ENCODE results near the gene ZNF469.
"Not testable (repeated sequence)": the region's sequence is repeated elsewhere in the genome, so short reads cannot be mapped to it uniquely, and the experiment has no call there.

ZNF469 gene

GRCh38 chr16:88359008-88359407 lies 23.8 kb upstream of the ZNF469 start:
- DNase-seq (ENCODE audit: low spot score): no peak

- DNase-seq (ENCODE audit: low spot score): not testable (repeated sequence)
Observed at GRCh38 chr16:88360401-88360800, 22.4 kb upstream of the ZNF469 start.

GRCh38 chr16:88360999-88361398 lies 21.8 kb upstream of the ZNF469 start:
- DNase-seq (ENCODE audit: low spot score): no peak

GRCh38 chr16:88361775-88362174 lies 21.0 kb upstream of the ZNF469 start:
- DNase-seq (ENCODE audit: low spot score): no peak

GRCh38 chr16:88363239-88363891 lies 19.4 kb upstream of the ZNF469 start:
- DNase-seq (ENCODE audit: low spot score): no peak

- DNase-seq (ENCODE audit: low spot score): no peak
Observed at GRCh38 chr16:88365244-88365865, 17.4 kb upstream of the ZNF469 start.

GRCh38 chr16:88366032-88366703 lies 16.6 kb upstream of the ZNF469 start:
- no peak for DNase-seq (ENCODE audit: low spot score)

- no peak for DNase-seq (ENCODE audit: low spot score)
Observed at GRCh38 chr16:88366704-88367047, 16.1 kb upstream of the ZNF469 start.

GRCh38 chr16:88367560-88367959 lies 15.2 kb upstream of the ZNF469 start:
- no peak for DNase-seq (ENCODE audit: low spot score)

GRCh38 chr16:88368036-88368435 lies 14.7 kb upstream of the ZNF469 start:
- DNase-seq (ENCODE audit: low spot score): no peak

GRCh38 chr16:88368994-88369393 lies 13.8 kb upstream of the ZNF469 start:
- no peak for DNase-seq (ENCODE audit: low spot score)

GRCh38 chr16:88369447-88370008 lies 13.2 kb upstream of the ZNF469 start:
- DNase-seq (ENCODE audit: low spot score): no peak

GRCh38 chr16:88370365-88370764 lies 12.4 kb upstream of the ZNF469 start:
- DNase-seq (ENCODE audit: low spot score): no peak

GRCh38 chr16:88372522-88372921 lies 10.2 kb upstream of the ZNF469 start:
- DNase-seq (ENCODE audit: low spot score): no peak

GRCh38 chr16:88373211-88373610 lies 9.5 kb upstream of the ZNF469 start:
- no peak for DNase-seq (ENCODE audit: low spot score)

GRCh38 chr16:88373927-88374492 lies 8.7 kb upstream of the ZNF469 start:
- no peak for DNase-seq (ENCODE audit: low spot score)

- no peak for DNase-seq (ENCODE audit: low spot score)
Observed at GRCh38 chr16:88374736-88375135, 8.0 kb upstream of the ZNF469 start.

GRCh38 chr16:88375236-88375975 lies 7.4 kb upstream of the ZNF469 start:
- no peak for DNase-seq (ENCODE audit: low spot score)

- no peak for DNase-seq (ENCODE audit: low spot score)
Observed at GRCh38 chr16:88375996-88376834, 6.5 kb upstream of the ZNF469 start.

GRCh38 chr16:88376835-88377726 lies 5.7 kb upstream of the ZNF469 start:
- no peak for DNase-seq (ENCODE audit: low spot score)
